Stimulated activated CD4-positive, alpha-beta T cell treated with anti-CD3 and anti-CD28 coated beads, Interleukin-15, amount 100 ng/mL, for 1 hour (primary cell): ENCODE results near the gene PNMA8B.
A peak's percentile ranks its signal among the peaks of the same experiment; 100 is the strongest.
"Not testable (repeated sequence)": the region's sequence is repeated elsewhere in the genome, so short reads cannot be mapped to it uniquely, and the experiment has no call there.

Experiments used
- DNase-seq, 2 donors: peaks; one replicate each; pipeline ENCODE4 v3.0.0-alpha.2; 2020; ENCODE audit warnings: low read depth in 1 of 2, low spot score in 1 of 2

The PNMA8B gene

GRCh38 chr19:46514589-46515289 is 19.1 kb upstream of the PNMA8B start:
- no peak for DNase-seq

- DNase-seq: peak; percentile 63 to 75
Observed at GRCh38 chr19:46513461-46514236, 18.0 kb upstream of the PNMA8B start.

- DNase-seq: no peak
Observed at GRCh38 chr19:46511237-46511636, 15.6 kb upstream of the PNMA8B start.

- no peak for DNase-seq
Observed at GRCh38 chr19:46508206-46508605, 12.5 kb upstream of the PNMA8B start.

GRCh38 chr19:46503848-46504453 is 8.3 kb upstream of the PNMA8B start:
- DNase-seq: no peak

- DNase-seq: no peak
Observed at GRCh38 chr19:46502891-46503290, 7.2 kb upstream of the PNMA8B start.

GRCh38 chr19:46499692-46500091 is 4.0 kb upstream of the PNMA8B start:
- no peak for DNase-seq

GRCh38 chr19:46497773-46498172 is 2.1 kb upstream of the PNMA8B start:
- no peak for DNase-seq

GRCh38 chr19:46496886-46497285 is 1.2 kb upstream of the PNMA8B start:
- DNase-seq: not testable (repeated sequence)

- DNase-seq: no peak
Observed at GRCh38 chr19:46496304-46496703, 637 bp upstream of the PNMA8B start.

GRCh38 chr19:46494941-46495785 is 504 bp downstream of the PNMA8B start:
- no peak for DNase-seq

- DNase-seq: no peak
Observed at GRCh38 chr19:46494146-46494940, 1.3 kb downstream of the PNMA8B start.

- DNase-seq: no peak
Observed at GRCh38 chr19:46493236-46494145, 2.2 kb downstream of the PNMA8B start.

- no peak for DNase-seq
Observed at GRCh38 chr19:46492841-46493235, 2.8 kb downstream of the PNMA8B start.

- no peak for DNase-seq
Observed at GRCh38 chr19:46491975-46492682, 3.5 kb downstream of the PNMA8B start.

- no peak for DNase-seq
Observed at GRCh38 chr19:46490774-46491173, 4.9 kb downstream of the PNMA8B start.

- DNase-seq: no peak
Observed at GRCh38 chr19:46489445-46490272, 6.0 kb downstream of the PNMA8B start.

- DNase-seq: no peak
Observed at GRCh38 chr19:46488551-46488950, 7.1 kb downstream of the PNMA8B start.
